Measurements from ENCODE around the gene GRP. TPM values are rescaled to one million over a fixed set of nuclear protein-coding genes. Genes with fewer than 3 reads are reported as not detected.

The GRP gene
- total RNA-seq, 1 experiment from 2014 or later, result not detected

DNA sequence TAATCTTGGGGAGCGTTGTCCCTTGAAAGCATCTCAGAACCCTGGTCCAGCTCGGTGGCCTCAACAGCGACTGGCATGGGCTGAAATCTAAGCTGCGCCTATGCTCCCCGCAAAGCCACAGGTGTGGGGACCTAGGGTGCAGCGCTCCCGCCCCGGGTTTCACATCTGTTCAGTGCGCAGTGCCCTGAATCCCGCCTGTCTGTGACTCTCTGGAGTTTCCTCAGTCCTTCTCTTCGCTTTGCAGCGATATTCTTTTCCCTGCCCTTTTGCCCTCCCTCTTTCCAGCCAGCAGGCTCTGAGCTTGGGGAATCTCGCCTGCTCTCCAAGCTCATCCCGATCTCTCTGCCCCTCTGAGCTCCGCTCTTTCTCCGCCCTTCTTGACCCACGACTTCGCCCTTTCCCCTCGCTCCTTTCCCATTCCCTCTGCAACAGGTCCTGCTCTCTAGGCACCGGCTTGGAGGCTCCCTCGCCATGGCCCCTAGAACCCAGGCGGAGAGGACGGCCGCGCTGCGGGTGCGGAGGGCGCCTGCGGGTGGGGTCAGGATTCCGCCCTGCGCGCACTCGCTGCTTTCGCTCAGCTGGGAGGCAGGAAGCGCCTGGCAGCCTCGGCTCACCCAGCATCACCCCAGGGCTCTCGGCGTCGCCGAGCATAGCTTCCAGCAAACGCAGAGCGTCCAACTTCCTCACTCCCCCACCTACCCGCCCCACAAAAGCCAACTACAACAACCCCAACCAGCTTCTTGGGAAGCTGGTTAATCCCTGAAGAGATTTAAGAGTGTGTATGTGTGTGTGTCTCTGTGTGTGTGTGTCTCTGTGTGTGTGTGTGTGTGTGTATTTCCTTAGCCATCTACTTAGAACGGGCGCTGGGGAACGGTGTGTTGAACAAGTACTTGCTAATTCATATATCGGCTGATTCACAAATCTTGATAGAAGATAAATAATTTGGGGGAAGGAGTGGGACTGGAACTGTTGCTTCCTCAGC lies 1.1 kb downstream of the GRP start:
- Histone ChIP-seq H3K9me2 (ENCODE audit: insufficient read depth) (no peaks in the 10 kb centered on the region), H3K36me3 (ENCODE audit: control insufficient read depth in 1 of 2, insufficient read depth in 2 of 2, low read length in 2 of 2) (no peaks in the 10 kb centered on the region), H3K27me3 (ENCODE audit: insufficient read depth, low read length) (peaks cover 67% of the 10 kb centered on the region), H3K4me2 (ENCODE audit: low read length) (no peak overlapping the region), H4K20me1 (ENCODE audit: insufficient read depth) (no peaks in the 10 kb centered on the region), H2AFZ (ENCODE audit: low read depth, low read length, poor library complexity, severe bottlenecking) (no peak overlapping the region), H3K9me3 (ENCODE audit: control insufficient read depth in 1 of 2, insufficient read depth in 1 of 2, low read depth in 1 of 2, low read length in 2 of 2) (no peaks in the 10 kb centered on the region), H3K4me3 (replicated peaks in 1 of 2; ENCODE audit: low read depth in 1 of 2, low read length in 2 of 2) (no peak overlapping the region), H3K27ac (ENCODE audit: low read depth, low read length) (no peak overlapping the region), H3K4me1 (ENCODE audit: control insufficient read depth in 1 of 2, insufficient read depth in 2 of 2, low read length in 2 of 2) (no peaks in the 10 kb centered on the region), H3K9ac (ENCODE audit: low read length) (no peak overlapping the region), H3K79me2 (ENCODE audit: insufficient read depth, low read length) (no peaks in the 10 kb centered on the region)
- POLR2A ChIA-PET, result no interaction called here
- no peak for ATAC-seq
- CTCF ChIA-PET, result no interaction called here
- intact Hi-C loops (cut with micrococcal nuclease), result no loop called here
- TF ChIP-seq, protein P1, sequence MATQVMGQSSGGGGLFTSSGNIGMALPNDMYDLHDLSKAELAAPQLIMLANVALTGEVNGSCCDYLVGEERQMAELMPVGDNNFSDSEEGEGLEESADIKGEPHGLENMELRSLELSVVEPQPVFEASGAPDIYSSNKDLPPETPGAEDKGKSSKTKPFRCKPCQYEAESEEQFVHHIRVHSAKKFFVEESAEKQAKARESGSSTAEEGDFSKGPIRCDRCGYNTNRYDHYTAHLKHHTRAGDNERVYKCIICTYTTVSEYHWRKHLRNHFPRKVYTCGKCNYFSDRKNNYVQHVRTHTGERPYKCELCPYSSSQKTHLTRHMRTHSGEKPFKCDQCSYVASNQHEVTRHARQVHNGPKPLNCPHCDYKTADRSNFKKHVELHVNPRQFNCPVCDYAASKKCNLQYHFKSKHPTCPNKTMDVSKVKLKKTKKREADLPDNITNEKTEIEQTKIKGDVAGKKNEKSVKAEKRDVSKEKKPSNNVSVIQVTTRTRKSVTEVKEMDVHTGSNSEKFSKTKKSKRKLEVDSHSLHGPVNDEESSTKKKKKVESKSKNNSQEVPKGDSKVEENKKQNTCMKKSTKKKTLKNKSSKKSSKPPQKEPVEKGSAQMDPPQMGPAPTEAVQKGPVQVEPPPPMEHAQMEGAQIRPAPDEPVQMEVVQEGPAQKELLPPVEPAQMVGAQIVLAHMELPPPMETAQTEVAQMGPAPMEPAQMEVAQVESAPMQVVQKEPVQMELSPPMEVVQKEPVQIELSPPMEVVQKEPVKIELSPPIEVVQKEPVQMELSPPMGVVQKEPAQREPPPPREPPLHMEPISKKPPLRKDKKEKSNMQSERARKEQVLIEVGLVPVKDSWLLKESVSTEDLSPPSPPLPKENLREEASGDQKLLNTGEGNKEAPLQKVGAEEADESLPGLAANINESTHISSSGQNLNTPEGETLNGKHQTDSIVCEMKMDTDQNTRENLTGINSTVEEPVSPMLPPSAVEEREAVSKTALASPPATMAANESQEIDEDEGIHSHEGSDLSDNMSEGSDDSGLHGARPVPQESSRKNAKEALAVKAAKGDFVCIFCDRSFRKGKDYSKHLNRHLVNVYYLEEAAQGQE (IDR thresholded peaks at IDR 0.05; ENCODE audit: low read depth), result no peak
- no peak for TF ChIP-seq EGR1 (IDR thresholded peaks at IDR 0.05; ENCODE audit: low read depth)
- TF ChIP-seq, protein P2, sequence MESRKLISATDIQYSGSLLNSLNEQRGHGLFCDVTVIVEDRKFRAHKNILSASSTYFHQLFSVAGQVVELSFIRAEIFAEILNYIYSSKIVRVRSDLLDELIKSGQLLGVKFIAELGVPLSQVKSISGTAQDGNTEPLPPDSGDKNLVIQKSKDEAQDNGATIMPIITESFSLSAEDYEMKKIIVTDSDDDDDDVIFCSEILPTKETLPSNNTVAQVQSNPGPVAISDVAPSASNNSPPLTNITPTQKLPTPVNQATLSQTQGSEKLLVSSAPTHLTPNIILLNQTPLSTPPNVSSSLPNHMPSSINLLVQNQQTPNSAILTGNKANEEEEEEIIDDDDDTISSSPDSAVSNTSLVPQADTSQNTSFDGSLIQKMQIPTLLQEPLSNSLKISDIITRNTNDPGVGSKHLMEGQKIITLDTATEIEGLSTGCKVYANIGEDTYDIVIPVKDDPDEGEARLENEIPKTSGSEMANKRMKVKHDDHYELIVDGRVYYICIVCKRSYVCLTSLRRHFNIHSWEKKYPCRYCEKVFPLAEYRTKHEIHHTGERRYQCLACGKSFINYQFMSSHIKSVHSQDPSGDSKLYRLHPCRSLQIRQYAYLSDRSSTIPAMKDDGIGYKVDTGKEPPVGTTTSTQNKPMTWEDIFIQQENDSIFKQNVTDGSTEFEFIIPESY (IDR thresholded peaks at IDR 0.05; ENCODE audit: extremely low read depth, insufficient replicate concordance, low read length), result no peak
- no peak for TF ChIP-seq ZFX (IDR thresholded peaks at IDR 0.05)
- TF ChIP-seq ELF1 (IDR thresholded peaks at IDR 0.05; ENCODE audit: borderline replicate concordance, low read depth), result no peak
- no peak for TF ChIP-seq YY1 (IDR thresholded peaks at IDR 0.05; ENCODE audit: extremely low read depth, insufficient replicate concordance, low read depth, low read length)
- TF ChIP-seq EZH2 (IDR thresholded peaks at IDR 0.05), result no peak
- no peak for TF ChIP-seq ZNF274 (IDR thresholded peaks at IDR 0.05; ENCODE audit: low read depth, low read length)
- TF ChIP-seq RAD21 (IDR thresholded peaks at IDR 0.05; ENCODE audit: low read depth), result no peak
- TF ChIP-seq SP1 (IDR thresholded peaks at IDR 0.05; ENCODE audit: low read depth), result no peak
- no peak for TF ChIP-seq CEBPB (IDR thresholded peaks at IDR 0.05; ENCODE audit: low read depth)
- TF ChIP-seq TCF7L2 (IDR thresholded peaks at IDR 0.05; ENCODE audit: borderline replicate concordance, extremely low read depth, insufficient read depth, insufficient read length), result no peak
- no peak for TF ChIP-seq CBX3 (IDR thresholded peaks at IDR 0.05; ENCODE audit: low read depth)
- TF ChIP-seq, protein P3, sequence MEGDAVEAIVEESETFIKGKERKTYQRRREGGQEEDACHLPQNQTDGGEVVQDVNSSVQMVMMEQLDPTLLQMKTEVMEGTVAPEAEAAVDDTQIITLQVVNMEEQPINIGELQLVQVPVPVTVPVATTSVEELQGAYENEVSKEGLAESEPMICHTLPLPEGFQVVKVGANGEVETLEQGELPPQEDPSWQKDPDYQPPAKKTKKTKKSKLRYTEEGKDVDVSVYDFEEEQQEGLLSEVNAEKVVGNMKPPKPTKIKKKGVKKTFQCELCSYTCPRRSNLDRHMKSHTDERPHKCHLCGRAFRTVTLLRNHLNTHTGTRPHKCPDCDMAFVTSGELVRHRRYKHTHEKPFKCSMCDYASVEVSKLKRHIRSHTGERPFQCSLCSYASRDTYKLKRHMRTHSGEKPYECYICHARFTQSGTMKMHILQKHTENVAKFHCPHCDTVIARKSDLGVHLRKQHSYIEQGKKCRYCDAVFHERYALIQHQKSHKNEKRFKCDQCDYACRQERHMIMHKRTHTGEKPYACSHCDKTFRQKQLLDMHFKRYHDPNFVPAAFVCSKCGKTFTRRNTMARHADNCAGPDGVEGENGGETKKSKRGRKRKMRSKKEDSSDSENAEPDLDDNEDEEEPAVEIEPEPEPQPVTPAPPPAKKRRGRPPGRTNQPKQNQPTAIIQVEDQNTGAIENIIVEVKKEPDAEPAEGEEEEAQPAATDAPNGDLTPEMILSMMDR (IDR thresholded peaks at IDR 0.05 in 2 of 3, conservative IDR thresholded peaks at IDR 0.05 in 1 of 3; ENCODE audit: borderline replicate concordance in 1 of 3, insufficient read depth in 1 of 3, low read depth in 2 of 3, low read length in 2 of 3), result no peak
- TF ChIP-seq FOSL1 (IDR thresholded peaks at IDR 0.05; ENCODE audit: low read depth), result no peak
- no peak for TF ChIP-seq SIN3A (IDR thresholded peaks at IDR 0.05; ENCODE audit: low read depth)
- RAD21 ChIA-PET (ENCODE audit: low non-redundant PET in 1 of 2, low total read pairs in 2 of 2, uncharacterized antibody in 2 of 2, unreplicated experiment in 2 of 2), result no interaction called here
- DNase-seq (ENCODE audit: low read depth, low spot score), result no peak
- BruUV-seq (replicated peaks), result no TSS peak
